Suprapubic skin (tissue), 4 donors: ENCODE data around the gene NEDD9. TPM values are rescaled to one million over a fixed set of nuclear protein-coding genes. Genes with fewer than 3 reads are reported as not detected.
A peak's percentile ranks its signal among the peaks of the same experiment; 100 is the strongest.

ENCODE experiments used
- DNase-seq, 2 donors: peaks; one replicate each; pipeline ENCODE4 v3.0.0-alpha.2; 2019; ENCODE audit warnings: low spot score in 2 of 2
- H3K27ac ChIP-seq: fragments of 200-600 bp; sonication (generic); one replicate; pipeline ENCODE4 v1.5.1; 2019
- H3K27me3 ChIP-seq: fragments of 200-600 bp; sonication (generic); one replicate; pipeline ENCODE4 v1.5.1; 2019
- H3K36me3 ChIP-seq: fragments of 200-600 bp; sonication (generic); one replicate; pipeline ENCODE4 v1.5.1; 2019
- H3K4me1 ChIP-seq: fragments of 200-600 bp; sonication (generic); one replicate; pipeline ENCODE4 v1.5.1; 2019
- H3K4me3 ChIP-seq: fragments of 200-600 bp; sonication (generic); one replicate; pipeline ENCODE4 v1.5.1; 2019; ENCODE audit warnings: mild to moderate bottlenecking
- H3K9me3 ChIP-seq: fragments of 200-600 bp; sonication (generic); one replicate; pipeline ENCODE4 v1.5.1; 2019
- CTCF ChIP-seq, 2 donors: fragments of 200-600 bp in 1 of 2; fragments of 450-650 bp in 1 of 2; sonication (generic) in 1 of 2; IDR thresholded peaks; one replicate each; pipeline ENCODE4 v1.5.1; 2016 to 2019; ENCODE audit warnings: antibody characterized with exemption in 2 of 2, mild to moderate bottlenecking in 1 of 2, moderate library complexity in 1 of 2
- EP300 ChIP-seq: sonication (generic); formaldehyde crosslinking; IDR thresholded peaks from one replicate; pipeline ENCODE4 v1.6.1; 2017; ENCODE audit warnings: antibody characterized with exemption
- POLR2A ChIP-seq, 2 donors: fragments of 450-650 bp; IDR thresholded peaks; one replicate each; pipeline ENCODE4 v1.6.1; 2017; ENCODE audit warnings: antibody characterized with exemption in 2 of 2, mild to moderate bottlenecking in 2 of 2, moderate library complexity in 2 of 2
- POLR2AphosphoS5 ChIP-seq, 3 donors: sonication (generic); formaldehyde crosslinking; IDR thresholded peaks; one replicate each; pipeline ENCODE4 v1.6.1; 2017; ENCODE audit warnings: antibody characterized with exemption in 3 of 3
- WGBS: methylation state at CpG from one replicate; pipeline ENCODE4 v1.1.5; 2018; 5-methylcytosine and 5-hydroxymethylcytosine counted together
- total RNA-seq, 4 donors: library from RNA; depleted of rRNA; stranded (reverse); fragments of >200 nt; gene quantifications; one replicate each; pipeline ENCODE4 v1.1.0, GENCODE V29; 2016

NEDD9 gene
- total RNA-seq, 4 donors from 2014 or later: 18.3 to 29.8 (median 22.4) TPM

GRCh38 chr6:11214901-11215300 is 17.6 kb downstream of the NEDD9 start:
- WGBS: 64% methylated on average over 9 of the region's 9 CpGs
- no peak overlapping the region for H3K4me3 ChIP-seq
- peaks cover 90% of the 10 kb centered on the region for H3K4me1 ChIP-seq
- H3K27me3 ChIP-seq: no peaks in the 10 kb centered on the region
- TF ChIP-seq CTCF (IDR thresholded peaks at IDR 0.05) (no peak), POLR2A (IDR thresholded peaks at IDR 0.05) (no peak), EP300 (no peak), POLR2AphosphoS5 (IDR thresholded peaks at IDR 0.05) (no peak)
- no peak for DNase-seq
- H3K9me3 ChIP-seq: no peaks in the 10 kb centered on the region
- peaks cover 4% of the 10 kb centered on the region for H3K36me3 ChIP-seq
- H3K27ac ChIP-seq: peak overlapping the region; percentile 57

GRCh38 chr6:11214084-11214833 is 18.2 kb downstream of the NEDD9 start:
- Histone ChIP-seq H3K27me3 (no peaks in the 10 kb centered on the region), H3K9me3 (no peaks in the 10 kb centered on the region), H3K4me1 (peaks cover 92% of the 10 kb centered on the region), H3K27ac (peak overlapping the region; percentile 57), H3K4me3 (no peak overlapping the region), H3K36me3 (peaks cover 4% of the 10 kb centered on the region)
- no peak for DNase-seq
- TF ChIP-seq POLR2AphosphoS5 (IDR thresholded peaks at IDR 0.05) (no peak), CTCF (IDR thresholded peaks at IDR 0.05) (no peak), POLR2A (IDR thresholded peaks at IDR 0.05) (no peak), EP300 (no peak)
- 57% methylated on average over 16 of the region's 16 CpGs for WGBS

GRCh38 chr6:11213422-11214021 is 18.9 kb downstream of the NEDD9 start:
- Histone ChIP-seq H3K36me3 (peaks cover 4% of the 10 kb centered on the region), H3K27me3 (no peaks in the 10 kb centered on the region), H3K27ac (peak overlapping the region; percentile 57), H3K4me3 (no peak overlapping the region), H3K9me3 (no peaks in the 10 kb centered on the region), H3K4me1 (peaks cover 92% of the 10 kb centered on the region)
- TF ChIP-seq POLR2A (IDR thresholded peaks at IDR 0.05) (no peak), EP300 (no peak), CTCF (IDR thresholded peaks at IDR 0.05) (no peak), POLR2AphosphoS5 (IDR thresholded peaks at IDR 0.05) (no peak)
- no peak for DNase-seq
- 57% methylated on average over 10 of the region's 12 CpGs for WGBS

DNA sequence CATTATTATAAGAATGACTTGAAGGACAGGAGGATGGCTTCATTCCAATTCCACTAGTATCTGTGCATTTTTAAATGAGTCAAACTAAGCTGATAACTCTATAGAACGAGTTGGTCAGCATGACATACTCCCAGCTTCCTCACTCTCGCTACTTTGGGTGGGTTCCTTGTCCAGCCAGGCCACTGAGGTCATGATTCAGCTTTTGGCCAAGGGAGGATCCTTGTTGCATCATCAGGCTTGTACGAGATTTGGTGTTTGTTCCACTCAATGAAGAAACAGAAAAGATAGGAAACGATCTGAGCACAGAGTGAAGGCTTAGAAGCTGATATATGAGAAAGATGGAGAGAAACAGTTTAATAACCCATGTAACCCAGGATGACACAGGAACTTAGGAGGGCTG is 19.8 kb downstream of the NEDD9 start:
- Histone ChIP-seq H3K36me3 (peaks cover 4% of the 10 kb centered on the region), H3K27me3 (no peaks in the 10 kb centered on the region), H3K9me3 (no peaks in the 10 kb centered on the region), H3K4me1 (peaks cover 92% of the 10 kb centered on the region), H3K4me3 (no peak overlapping the region), H3K27ac (peak overlapping the region; percentile 57)
- 45% methylated on average over 4 of the region's 4 CpGs for WGBS
- no peak for DNase-seq
- TF ChIP-seq CTCF (IDR thresholded peaks at IDR 0.05) (no peak), POLR2A (IDR thresholded peaks at IDR 0.05) (no peak), POLR2AphosphoS5 (IDR thresholded peaks at IDR 0.05) (peak in 1 of 3 donors; percentile 27), EP300 (no peak)

GRCh38 chr6:11211254-11211653 is 21.2 kb downstream of the NEDD9 start:
- H3K27me3 ChIP-seq: no peaks in the 10 kb centered on the region
- peak overlapping the region; percentile 42 for H3K27ac ChIP-seq
- no peaks in the 10 kb centered on the region for H3K9me3 ChIP-seq
- peaks cover 4% of the 10 kb centered on the region for H3K36me3 ChIP-seq
- TF ChIP-seq CTCF (IDR thresholded peaks at IDR 0.05) (no peak), POLR2A (IDR thresholded peaks at IDR 0.05) (no peak), POLR2AphosphoS5 (IDR thresholded peaks at IDR 0.05) (no peak)
- 78% methylated on average over 2 of the region's 2 CpGs for WGBS
- no peak for DNase-seq
- H3K4me3 ChIP-seq: no peak overlapping the region
- H3K4me1 ChIP-seq: peaks cover 94% of the 10 kb centered on the region
